Keratinocyte (primary cell): ENCODE measurements around the gene ARHGAP24.

ENCODE experiments used
- EZH2 ChIP-seq: IDR thresholded peaks from one replicate; pipeline ENCODE4 v1.6.1; 2012; ENCODE audit warnings: inconsistent platforms, mild to moderate bottlenecking, low read length, moderate library complexity
- TF ChIP-seq, protein P1 (sequence below), 3 experiments: IDR thresholded peaks in 1 of 3; conservative IDR thresholded peaks in 1 of 3; optimal IDR thresholded peaks in 1 of 3; 2 replicates in 2 of 3; 3 replicates in 1 of 3; pipeline versions ENCODE3 to v1.5.1; 2011; ENCODE audit warnings: low read length in 3 of 3, mild to moderate bottlenecking in 3 of 3, moderate library complexity in 2 of 3, control low read depth in 1 of 3, inconsistent platforms in 1 of 3; ENCODE audit not compliant: insufficient read depth in 2 of 3; ENCODE audit errors: extremely low read depth in 1 of 3

DNA sequence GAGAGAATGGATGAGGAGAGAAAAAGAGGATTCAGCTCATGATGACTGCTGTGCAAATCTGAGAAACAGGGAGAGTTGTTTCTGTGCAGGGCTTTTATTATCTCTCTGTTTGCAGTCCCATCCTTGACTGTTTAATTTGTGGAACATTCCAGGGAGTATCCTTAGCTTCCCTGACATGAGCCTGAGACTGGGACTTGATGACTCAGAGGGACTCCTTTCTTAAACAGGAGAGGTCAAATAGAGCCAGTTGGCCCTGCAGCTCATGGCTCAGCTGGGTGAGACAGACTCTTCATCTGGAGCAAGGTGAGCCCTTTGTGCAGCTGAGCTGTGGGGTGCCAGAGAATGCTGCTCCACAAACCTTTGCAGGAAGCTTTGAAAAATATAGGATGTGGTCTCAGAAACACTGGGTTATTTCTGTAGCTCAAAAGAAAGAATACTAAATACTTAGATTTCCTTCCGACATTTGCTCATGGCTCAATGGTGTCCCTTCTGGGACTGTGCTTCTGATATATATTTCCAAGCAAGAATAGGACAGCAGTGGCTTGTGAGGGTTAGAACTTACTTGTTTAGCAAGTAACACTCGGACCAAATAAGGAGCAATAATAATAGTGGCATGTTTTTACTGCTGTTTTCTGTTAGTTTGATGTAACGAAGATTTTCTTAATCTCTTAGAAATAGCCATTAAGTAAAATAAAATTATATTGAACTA lies 14.5 kb downstream of the ARHGAP24 start:
- TF ChIP-seq, protein P1, sequence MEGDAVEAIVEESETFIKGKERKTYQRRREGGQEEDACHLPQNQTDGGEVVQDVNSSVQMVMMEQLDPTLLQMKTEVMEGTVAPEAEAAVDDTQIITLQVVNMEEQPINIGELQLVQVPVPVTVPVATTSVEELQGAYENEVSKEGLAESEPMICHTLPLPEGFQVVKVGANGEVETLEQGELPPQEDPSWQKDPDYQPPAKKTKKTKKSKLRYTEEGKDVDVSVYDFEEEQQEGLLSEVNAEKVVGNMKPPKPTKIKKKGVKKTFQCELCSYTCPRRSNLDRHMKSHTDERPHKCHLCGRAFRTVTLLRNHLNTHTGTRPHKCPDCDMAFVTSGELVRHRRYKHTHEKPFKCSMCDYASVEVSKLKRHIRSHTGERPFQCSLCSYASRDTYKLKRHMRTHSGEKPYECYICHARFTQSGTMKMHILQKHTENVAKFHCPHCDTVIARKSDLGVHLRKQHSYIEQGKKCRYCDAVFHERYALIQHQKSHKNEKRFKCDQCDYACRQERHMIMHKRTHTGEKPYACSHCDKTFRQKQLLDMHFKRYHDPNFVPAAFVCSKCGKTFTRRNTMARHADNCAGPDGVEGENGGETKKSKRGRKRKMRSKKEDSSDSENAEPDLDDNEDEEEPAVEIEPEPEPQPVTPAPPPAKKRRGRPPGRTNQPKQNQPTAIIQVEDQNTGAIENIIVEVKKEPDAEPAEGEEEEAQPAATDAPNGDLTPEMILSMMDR (optimal IDR thresholded peaks at IDR 0.05 in 1 of 3, IDR thresholded peaks at IDR 0.05 in 1 of 3, conservative IDR thresholded peaks at IDR 0.05 in 1 of 3; ENCODE audit: extremely low read depth in 1 of 3, insufficient read depth in 2 of 3, low read length in 3 of 3) = no peak
- no peak for TF ChIP-seq EZH2
